Adrenal gland (tissue), 5 donors: ENCODE measurements around the gene ANKRD45.
"Not testable (repeated sequence)": the region's sequence is repeated elsewhere in the genome, so short reads cannot be mapped to it uniquely, and the experiment has no call there.

Experiments
- POLR2A ChIP-seq, 2 donors: fragments of 450-650 bp; IDR thresholded peaks; one replicate each; pipeline ENCODE4 v1.6.1; 2017; ENCODE audit warnings: antibody characterized with exemption in 2 of 2, mild to moderate bottlenecking in 2 of 2, moderate library complexity in 1 of 2
- TF ChIP-seq, protein P1 (sequence below), 6 experiments: fragments of 450-650 bp in 4 of 6; fragments of 200-600 bp in 2 of 6; sonication (generic) in 1 of 6; IDR thresholded peaks; 1 replicate in 5 of 6; 2 replicates in 1 of 6; pipeline versions ENCODE4 v1.5.1 to v1.8.0; 2016 to 2021; ENCODE audit warnings: antibody characterized with exemption in 6 of 6, mild to moderate bottlenecking in 2 of 6, moderate library complexity in 1 of 6
- donor health status: DM: no; HTN: no; CAD: no.

DNA sequence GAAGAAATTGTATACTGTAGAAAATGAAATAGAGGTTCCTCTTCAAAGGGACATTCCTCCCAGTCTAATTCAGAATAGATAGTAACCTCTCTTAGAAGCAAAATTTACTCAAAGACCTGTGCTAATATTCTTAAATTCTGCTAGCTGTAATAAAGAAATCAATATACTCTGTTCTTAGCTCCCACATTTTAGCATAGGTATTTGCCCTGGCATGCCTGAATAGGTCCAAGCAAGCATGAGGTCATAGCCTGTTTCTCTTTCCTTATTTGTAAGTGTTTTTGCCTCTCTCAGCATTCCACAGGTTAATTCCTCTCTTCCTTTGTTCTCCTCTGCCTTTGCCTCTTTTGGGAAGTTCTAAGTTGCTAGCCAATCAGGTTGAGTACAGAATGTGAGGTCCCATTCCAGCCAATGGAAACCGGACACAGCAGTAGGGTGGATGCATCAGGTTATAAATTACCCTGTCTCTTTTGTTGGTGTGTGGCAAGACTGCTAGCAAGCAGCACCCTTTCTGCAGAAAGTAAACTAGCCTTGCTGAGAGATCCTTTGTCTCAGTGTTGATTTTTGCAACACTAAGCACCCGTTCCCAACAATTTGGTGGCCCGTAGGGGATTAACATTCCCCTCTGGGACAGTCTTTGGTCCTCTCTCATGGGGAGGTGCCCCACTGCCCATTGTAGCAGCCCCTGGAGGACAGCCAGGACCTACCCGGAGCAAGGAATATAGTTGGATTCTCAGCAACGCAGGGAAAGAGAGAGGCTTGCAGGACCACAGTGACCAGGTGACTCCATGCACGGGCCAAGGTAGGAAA is 32.2 kb downstream of the ANKRD45 start:
- TF ChIP-seq, protein P1, sequence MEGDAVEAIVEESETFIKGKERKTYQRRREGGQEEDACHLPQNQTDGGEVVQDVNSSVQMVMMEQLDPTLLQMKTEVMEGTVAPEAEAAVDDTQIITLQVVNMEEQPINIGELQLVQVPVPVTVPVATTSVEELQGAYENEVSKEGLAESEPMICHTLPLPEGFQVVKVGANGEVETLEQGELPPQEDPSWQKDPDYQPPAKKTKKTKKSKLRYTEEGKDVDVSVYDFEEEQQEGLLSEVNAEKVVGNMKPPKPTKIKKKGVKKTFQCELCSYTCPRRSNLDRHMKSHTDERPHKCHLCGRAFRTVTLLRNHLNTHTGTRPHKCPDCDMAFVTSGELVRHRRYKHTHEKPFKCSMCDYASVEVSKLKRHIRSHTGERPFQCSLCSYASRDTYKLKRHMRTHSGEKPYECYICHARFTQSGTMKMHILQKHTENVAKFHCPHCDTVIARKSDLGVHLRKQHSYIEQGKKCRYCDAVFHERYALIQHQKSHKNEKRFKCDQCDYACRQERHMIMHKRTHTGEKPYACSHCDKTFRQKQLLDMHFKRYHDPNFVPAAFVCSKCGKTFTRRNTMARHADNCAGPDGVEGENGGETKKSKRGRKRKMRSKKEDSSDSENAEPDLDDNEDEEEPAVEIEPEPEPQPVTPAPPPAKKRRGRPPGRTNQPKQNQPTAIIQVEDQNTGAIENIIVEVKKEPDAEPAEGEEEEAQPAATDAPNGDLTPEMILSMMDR (IDR thresholded peaks at IDR 0.05) = not testable (repeated sequence)
- TF ChIP-seq POLR2A (IDR thresholded peaks at IDR 0.05) = not testable (repeated sequence)
